ENCODE data around the gene MAP2K1.
A peak's percentile ranks its signal among the peaks of the same experiment; 100 is the strongest.

The MAP2K1 gene

DNA sequence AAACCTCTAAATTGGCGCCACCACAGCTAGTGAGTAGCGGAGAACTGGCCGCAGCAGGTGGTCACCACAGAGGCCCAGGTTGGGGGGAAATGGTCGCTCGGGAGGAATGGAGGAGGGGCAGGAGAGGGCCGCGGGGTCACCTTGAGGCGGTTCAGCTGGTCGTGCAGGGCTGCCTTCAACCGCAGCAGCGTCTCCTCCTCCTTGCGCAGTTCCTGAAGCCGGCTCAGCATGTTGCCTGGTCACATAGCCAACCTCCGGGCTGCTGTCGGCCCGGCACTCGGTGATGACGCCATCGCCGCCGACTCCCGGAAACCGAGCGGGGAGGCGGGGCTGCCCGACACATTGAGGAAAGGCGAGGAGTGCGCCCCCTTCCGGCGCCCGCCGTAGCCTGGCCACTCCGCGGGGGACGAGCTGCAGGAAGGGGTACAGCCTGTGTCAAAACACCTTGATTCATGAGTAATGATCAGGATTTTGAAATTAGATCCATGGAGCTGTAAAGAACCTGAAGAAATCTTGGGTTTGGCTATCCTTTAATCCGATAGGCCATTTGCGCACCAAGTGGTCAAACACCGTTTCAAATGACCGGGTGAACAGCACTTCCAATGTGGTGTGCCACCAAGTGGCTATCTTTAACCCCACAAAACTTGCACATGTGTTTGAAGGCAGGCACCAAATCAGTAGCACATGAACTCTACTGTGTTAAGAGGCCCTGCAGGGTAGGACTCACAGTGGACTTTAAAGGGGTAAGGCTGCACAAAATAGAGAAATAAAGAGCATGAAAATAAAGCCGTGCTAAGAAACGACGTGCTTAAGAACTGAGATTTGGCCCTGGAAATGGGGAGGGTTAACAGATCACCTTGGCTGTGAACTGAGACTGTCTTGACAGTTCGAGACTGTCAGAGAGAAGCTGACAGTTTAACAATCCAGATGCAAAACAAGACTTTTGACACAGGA, 111.1 kb downstream of the MAP2K1 start, which contains the start of gene SNAPC5 (continued):
- TF ChIP-seq ZNF580 (tag by site-specific recombination; IDR thresholded peaks at IDR 0.05): peak; percentile 59
- TF ChIP-seq ZBTB1 (tag by site-specific recombination; IDR thresholded peaks at IDR 0.05): peak; percentile 46; the same call in 1 of the 2 replicates
- TF ChIP-seq ZBTB48 (tag by site-specific recombination; IDR thresholded peaks at IDR 0.05): peak; percentile 6; the same call in 1 of the 2 replicates
- peak; percentile 81; the same call in 1 of the 2 replicates for TF ChIP-seq ZNF184 (tag by site-specific recombination; IDR thresholded peaks at IDR 0.05)
- TF ChIP-seq ZNF302 (tag by site-specific recombination; IDR thresholded peaks at IDR 0.05; ENCODE audit: low read depth): no peak
- TF ChIP-seq ZNF10 (tag by site-specific recombination; IDR thresholded peaks at IDR 0.05): 0 out of 2 replicates have a peak, but pooled peaks have one; percentile 33
- no peak for TF ChIP-seq ZNF354C (tag by site-specific recombination; IDR thresholded peaks at IDR 0.05; ENCODE audit: borderline replicate concordance, low read depth)
- TF ChIP-seq ZNF248 (tag by site-specific recombination; IDR thresholded peaks at IDR 0.05): no peak
- TF ChIP-seq, protein P1, sequence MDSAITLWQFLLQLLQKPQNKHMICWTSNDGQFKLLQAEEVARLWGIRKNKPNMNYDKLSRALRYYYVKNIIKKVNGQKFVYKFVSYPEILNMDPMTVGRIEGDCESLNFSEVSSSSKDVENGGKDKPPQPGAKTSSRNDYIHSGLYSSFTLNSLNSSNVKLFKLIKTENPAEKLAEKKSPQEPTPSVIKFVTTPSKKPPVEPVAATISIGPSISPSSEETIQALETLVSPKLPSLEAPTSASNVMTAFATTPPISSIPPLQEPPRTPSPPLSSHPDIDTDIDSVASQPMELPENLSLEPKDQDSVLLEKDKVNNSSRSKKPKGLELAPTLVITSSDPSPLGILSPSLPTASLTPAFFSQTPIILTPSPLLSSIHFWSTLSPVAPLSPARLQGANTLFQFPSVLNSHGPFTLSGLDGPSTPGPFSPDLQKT (IDR thresholded peaks at IDR 0.05; ENCODE audit: borderline replicate concordance, low read depth, low read length): no peak
- no peak for TF ChIP-seq ZNF133 (tag by site-specific recombination; IDR thresholded peaks at IDR 0.05)
- TF ChIP-seq, protein P2, sequence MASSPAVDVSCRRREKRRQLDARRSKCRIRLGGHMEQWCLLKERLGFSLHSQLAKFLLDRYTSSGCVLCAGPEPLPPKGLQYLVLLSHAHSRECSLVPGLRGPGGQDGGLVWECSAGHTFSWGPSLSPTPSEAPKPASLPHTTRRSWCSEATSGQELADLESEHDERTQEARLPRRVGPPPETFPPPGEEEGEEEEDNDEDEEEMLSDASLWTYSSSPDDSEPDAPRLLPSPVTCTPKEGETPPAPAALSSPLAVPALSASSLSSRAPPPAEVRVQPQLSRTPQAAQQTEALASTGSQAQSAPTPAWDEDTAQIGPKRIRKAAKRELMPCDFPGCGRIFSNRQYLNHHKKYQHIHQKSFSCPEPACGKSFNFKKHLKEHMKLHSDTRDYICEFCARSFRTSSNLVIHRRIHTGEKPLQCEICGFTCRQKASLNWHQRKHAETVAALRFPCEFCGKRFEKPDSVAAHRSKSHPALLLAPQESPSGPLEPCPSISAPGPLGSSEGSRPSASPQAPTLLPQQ (tag by site-specific recombination; IDR thresholded peaks at IDR 0.05): peak; percentile 91
- TF ChIP-seq ZNF791 (tag by site-specific recombination; IDR thresholded peaks at IDR 0.05): no peak
- TF ChIP-seq ZNF221 (tag by site-specific recombination; IDR thresholded peaks at IDR 0.05; ENCODE audit: borderline replicate concordance): no peak
- no peak for TF ChIP-seq ZSCAN18 (tag by site-specific recombination; IDR thresholded peaks at IDR 0.05)
- TF ChIP-seq ZBTB44 (tag by site-specific recombination; IDR thresholded peaks at IDR 0.05): peak; percentile 78
- peak; percentile 86; the same call in 1 of the 2 replicates for TF ChIP-seq KLF16 (tag by site-specific recombination; IDR thresholded peaks at IDR 0.05)
- no peak for TF ChIP-seq ZNF223 (tag by site-specific recombination; IDR thresholded peaks at IDR 0.05)
- TF ChIP-seq, protein P3, sequence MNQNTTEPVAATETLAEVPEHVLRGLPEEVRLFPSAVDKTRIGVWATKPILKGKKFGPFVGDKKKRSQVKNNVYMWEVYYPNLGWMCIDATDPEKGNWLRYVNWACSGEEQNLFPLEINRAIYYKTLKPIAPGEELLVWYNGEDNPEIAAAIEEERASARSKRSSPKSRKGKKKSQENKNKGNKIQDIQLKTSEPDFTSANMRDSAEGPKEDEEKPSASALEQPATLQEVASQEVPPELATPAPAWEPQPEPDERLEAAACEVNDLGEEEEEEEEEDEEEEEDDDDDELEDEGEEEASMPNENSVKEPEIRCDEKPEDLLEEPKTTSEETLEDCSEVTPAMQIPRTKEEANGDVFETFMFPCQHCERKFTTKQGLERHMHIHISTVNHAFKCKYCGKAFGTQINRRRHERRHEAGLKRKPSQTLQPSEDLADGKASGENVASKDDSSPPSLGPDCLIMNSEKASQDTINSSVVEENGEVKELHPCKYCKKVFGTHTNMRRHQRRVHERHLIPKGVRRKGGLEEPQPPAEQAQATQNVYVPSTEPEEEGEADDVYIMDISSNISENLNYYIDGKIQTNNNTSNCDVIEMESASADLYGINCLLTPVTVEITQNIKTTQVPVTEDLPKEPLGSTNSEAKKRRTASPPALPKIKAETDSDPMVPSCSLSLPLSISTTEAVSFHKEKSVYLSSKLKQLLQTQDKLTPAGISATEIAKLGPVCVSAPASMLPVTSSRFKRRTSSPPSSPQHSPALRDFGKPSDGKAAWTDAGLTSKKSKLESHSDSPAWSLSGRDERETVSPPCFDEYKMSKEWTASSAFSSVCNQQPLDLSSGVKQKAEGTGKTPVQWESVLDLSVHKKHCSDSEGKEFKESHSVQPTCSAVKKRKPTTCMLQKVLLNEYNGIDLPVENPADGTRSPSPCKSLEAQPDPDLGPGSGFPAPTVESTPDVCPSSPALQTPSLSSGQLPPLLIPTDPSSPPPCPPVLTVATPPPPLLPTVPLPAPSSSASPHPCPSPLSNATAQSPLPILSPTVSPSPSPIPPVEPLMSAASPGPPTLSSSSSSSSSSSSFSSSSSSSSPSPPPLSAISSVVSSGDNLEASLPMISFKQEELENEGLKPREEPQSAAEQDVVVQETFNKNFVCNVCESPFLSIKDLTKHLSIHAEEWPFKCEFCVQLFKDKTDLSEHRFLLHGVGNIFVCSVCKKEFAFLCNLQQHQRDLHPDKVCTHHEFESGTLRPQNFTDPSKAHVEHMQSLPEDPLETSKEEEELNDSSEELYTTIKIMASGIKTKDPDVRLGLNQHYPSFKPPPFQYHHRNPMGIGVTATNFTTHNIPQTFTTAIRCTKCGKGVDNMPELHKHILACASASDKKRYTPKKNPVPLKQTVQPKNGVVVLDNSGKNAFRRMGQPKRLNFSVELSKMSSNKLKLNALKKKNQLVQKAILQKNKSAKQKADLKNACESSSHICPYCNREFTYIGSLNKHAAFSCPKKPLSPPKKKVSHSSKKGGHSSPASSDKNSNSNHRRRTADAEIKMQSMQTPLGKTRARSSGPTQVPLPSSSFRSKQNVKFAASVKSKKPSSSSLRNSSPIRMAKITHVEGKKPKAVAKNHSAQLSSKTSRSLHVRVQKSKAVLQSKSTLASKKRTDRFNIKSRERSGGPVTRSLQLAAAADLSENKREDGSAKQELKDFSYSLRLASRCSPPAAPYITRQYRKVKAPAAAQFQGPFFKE (tag by site-specific recombination; IDR thresholded peaks at IDR 0.05; ENCODE audit: borderline replicate concordance): no peak; the same call in 1 of the 2 replicates
- TF ChIP-seq IKZF3 (tag by site-specific recombination; IDR thresholded peaks at IDR 0.05): peak; percentile 96
- TF ChIP-seq OVOL3 (tag by site-specific recombination; IDR thresholded peaks at IDR 0.05): no peak; the same call in 1 of the 2 replicates
- TF ChIP-seq, protein P4, sequence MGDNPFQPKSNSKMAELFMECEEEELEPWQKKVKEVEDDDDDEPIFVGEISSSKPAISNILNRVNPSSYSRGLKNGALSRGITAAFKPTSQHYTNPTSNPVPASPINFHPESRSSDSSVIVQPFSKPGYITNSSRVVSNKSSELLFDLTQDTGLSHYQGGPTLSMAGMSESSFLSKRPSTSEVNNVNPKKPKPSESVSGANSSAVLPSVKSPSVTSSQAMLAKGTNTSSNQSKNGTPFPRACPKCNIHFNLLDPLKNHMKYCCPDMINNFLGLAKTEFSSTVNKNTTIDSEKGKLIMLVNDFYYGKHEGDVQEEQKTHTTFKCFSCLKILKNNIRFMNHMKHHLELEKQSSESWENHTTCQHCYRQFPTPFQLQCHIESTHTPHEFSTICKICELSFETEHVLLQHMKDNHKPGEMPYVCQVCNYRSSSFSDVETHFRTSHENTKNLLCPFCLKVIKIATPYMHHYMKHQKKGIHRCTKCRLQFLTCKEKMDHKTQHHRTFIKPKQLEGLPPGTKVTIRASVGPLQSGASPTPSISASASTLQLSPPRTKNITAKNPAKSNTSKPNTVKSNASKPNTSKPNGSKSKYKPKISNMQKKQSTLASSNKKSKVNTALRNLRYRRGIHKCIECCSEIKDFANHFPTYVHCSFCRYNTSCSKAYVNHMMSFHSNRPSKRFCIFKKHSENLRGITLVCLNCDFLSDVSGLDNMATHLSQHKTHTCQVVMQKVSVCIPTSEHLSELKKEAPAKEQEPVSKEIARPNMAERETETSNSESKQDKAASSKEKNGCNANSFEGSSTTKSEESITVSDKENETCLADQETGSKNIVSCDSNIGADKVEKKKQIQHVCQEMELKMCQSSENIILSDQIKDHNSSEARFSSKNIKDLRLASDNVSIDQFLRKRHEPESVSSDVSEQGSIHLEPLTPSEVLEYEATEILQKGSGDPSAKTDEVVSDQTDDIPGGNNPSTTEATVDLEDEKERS (tag by site-specific recombination; IDR thresholded peaks at IDR 0.05): no peak; the same call in 1 of the 2 replicates
- peak; percentile 87 for TF ChIP-seq KLF10 (tag by site-specific recombination; IDR thresholded peaks at IDR 0.05)
- 0 out of 2 replicates have a peak, but pooled peaks have one; percentile 1 for TF ChIP-seq HOXD13 (CRISPR knock-in tag; IDR thresholded peaks at IDR 0.05; ENCODE audit: borderline replicate concordance)
